DMS79 treated with DMSO at 0.1 percent for 48 hours (cell line): ENCODE measurements around the gene ZNF682.
"Not testable (repeated sequence)": the region's sequence is repeated elsewhere in the genome, so short reads cannot be mapped to it uniquely, and the experiment has no call there.

ENCODE experiments used
- DNase-seq: peaks from one replicate; lab custom pipeline; 2025; lab: John Stamatoyannopoulos, UW

The ZNF682 gene

GRCh38 chr19:19997656-19998268, 41.5 kb downstream of the ZNF682 start:
- no peak for DNase-seq

DNA sequence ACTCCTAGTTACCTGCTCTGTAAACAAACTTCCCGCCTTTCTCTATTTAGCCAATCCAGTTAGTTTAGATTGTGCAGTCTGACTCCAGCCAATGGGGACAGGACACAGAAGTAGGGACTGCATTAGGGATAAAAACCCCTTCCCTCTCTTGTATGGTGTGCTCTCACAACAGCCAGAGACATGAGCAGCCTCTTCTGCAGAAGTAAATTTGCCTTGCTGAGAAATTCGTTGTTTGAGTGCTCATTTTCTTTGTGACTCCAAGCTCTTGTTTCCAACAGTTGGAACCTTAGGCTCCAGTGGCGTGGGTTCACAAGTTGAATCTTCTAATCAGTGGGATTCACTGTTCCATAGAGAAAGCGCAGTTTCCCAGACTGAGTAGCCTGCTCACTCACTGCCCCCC, 72.4 kb downstream of the ZNF682 start:
- DNase-seq: no peak

DNA sequence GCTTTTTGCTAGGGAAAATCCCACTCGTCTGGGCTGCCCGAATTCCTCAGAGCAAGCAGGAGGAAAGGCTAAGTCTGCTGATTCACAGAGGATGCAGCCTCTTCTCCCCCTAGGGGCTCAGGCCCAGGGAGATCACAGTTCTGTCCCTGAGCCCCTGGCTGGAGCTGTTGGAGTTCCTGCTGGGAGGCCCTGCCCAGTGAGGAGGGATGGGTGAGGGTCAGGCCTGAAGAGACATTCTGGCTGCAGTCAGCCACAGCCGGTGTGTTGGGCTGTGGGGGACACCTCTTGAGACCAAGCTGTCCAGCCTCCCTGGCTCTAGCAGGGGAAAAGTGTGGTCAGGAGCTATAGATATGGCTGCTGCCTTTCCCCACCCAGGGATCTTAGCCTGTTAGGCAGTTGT, 73.2 kb downstream of the ZNF682 start:
- not testable (repeated sequence) for DNase-seq

GRCh38 chr19:19964416-19964815, 74.9 kb downstream of the ZNF682 start:
- DNase-seq: no peak

DNA sequence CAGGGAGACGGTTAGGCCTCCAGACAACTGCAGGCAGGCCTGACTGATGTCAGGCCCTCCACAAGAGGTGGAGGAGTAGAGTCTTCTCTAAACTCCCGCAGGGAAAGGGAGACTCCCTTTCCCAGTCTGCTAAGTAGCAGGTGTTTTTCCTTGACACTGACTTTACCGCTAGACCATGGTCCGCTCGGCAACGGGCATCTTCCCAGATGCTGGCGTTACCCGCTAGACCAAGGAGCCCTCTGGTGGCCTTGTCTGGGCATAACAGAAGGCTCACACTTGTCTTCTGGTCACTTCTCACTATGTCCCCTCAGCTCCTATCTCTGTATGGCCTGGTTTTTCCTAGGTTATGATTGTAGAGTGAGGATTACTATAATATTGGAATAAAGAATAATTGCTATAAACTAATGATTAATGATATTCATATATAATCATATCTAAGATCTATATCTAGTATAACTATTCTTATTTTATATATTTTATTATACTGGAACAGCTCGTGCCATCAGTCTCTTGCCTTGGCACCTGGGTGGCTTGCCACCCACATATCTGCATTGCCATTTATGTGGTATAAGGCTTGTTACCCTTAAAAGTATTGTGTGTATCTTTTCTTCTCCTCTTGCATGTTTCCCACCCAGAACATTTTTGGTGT, 80.0 kb downstream of the ZNF682 start:
- not testable (repeated sequence) for DNase-seq

- not testable (repeated sequence) for DNase-seq
Observed at GRCh38 chr19:19957766-19958165, 81.5 kb downstream of the ZNF682 start.

DNA sequence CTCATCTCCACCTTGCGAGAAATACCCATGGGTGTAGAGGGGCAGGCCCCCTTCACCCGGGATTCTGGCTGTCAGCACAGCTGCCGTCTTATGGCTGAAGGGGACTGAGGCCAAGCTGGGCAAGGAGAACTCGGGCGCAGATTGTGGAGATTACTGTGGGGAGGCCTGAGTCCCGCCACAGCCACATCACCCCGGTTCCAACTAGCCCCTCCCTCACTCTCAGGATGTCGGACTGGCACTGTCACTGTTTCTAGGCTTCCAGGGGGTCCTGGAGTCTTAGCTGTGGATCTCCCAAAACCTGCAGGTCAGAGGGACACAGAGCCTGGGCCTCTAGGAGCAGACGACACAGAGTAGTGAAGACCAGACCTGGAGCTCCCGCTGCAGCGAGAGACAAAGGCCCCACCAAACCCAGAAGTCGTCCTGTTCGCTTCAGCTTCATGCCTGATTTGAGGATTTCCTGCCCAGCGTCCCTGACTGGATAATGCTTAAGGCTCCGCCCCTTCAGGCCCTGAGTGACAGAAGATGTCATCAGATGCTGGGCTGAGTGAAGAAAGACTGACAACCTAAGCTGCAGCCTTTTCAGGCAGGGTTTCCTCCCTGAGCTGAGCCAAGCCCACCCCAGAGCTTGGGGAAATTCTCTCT, 82.8 kb downstream of the ZNF682 start:
- DNase-seq: no peak

- DNase-seq: no peak
Observed at GRCh38 chr19:19955208-19955607, 84.1 kb downstream of the ZNF682 start.
